ENCODE data around the gene SYK.

SYK gene

DNA sequence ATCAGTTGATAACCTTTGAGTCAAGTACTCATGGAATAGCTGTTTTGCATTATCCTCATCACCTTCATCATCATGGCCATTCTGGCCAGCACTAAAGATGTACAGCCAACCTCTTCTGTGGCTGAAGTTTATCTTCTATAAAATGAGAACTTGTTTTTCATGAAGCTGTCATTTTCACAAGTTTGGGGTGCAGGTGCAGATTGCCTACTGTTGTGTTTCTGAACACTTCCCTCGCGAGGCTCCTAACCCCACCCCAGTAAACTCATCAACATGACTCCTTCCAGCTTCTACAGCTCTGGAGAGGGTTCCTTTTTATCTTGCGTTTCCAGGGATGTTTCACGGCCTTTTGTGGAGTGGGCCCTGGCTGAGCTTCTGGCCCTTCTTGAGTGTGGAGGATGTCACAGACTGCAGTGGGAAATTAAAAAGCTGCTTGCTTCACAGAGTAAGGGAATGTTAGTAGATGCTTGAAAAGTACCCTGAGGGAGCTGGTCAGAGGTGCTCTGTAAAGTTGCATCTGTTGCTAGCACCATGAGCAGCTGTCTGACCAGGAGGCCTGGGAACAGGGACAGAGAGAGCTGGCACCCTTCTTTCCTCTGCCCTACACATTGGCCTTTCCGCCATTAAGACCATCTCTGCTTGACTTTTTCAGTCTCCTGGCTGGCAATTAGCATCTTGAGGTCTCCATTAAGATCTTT is 24.9 kb downstream of the SYK start:
- DNase-seq: no peak

DNA sequence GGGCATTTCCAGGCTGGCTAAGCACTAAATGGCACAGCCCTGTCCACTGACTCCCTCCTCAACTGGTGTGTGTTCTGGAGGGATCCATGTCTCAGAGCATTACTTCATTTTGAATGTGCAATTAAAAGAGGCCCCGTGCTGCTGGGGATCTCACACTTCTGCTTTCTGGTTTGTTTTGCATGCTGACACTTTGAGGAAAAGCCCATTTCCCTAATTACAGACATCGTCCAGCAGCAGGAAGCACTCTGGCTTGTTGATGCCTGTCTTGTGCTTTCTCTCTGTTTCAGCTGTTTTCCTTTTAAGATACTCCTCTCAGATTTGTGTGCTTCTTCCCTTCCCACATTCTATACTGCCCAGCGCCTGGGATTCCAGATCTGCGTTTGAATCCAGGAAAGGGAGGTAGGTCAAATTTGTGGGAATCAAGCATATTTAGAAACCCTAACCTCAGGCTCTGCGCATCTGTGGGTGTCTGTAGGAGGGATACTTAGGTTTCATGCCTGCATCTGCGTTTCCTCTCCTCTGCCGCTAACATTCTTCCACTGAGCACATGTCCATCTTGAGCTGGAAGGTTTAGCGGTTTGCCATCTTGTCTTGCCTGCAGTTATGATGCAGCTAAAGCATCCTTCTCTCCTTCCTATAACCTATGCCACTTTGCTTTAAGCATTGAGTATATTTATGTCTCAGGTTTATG is 25.7 kb downstream of the SYK start:
- no peak for DNase-seq

DNA sequence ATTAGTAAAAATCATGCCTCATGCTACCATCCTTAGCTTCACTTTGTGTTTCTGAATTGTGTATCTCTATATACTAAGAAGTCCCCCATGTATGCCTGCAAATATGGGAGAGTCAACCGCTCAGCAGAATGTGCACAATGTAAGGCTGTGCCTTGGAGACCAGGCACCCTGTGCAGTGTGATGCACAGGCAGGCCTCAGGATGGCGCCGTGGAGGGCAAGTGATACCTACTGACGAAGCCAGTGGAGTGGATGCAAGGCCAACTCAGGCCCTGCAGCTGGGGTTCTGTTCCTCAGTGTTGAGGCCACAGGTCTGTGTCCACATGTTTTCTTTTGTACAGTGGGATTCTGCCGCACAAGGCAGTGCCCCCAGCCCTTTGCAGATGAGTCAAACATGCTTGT is 28.4 kb downstream of the SYK start:
- no peak for DNase-seq

DNA sequence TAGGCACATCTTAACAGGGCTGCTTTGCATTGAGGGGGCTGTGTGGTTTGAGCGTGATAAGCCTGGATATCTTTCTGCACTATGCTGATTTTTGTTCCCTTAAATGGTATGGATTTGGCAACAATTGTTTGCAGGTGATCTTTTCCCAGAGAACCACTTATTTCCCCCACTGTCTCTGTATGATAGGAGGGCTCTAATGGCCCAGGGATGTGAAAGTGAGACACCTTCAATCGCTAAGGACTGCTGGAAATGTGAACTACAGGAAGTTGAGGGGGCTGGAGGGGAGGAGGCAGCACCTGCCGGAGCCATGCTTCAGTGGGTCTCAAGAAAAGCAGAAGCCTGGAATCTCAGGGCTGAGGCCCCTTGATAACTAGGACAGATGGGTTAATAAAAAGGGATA is 29.4 kb downstream of the SYK start:
- DNase-seq: peak; percentile 93

DNA sequence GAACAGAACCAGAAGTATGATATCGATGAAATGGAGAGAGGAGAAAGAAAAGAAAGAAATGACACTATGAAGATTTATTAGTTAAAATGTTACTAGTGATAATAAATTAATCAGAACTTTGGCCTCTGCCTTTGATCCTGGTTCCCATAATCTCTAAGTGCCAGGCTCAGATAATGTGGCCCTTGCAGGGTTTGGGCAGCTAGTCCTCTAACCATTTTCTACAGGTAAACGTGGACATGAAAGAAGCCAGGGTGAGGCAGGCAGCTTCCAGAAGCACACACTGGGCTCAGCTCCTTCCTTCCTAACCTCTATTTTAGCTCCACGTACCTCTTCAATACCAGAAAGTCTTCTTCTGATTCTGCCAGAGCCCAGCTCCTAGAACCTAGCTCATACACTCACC is 30.6 kb downstream of the SYK start:
- no peak for DNase-seq

DNA sequence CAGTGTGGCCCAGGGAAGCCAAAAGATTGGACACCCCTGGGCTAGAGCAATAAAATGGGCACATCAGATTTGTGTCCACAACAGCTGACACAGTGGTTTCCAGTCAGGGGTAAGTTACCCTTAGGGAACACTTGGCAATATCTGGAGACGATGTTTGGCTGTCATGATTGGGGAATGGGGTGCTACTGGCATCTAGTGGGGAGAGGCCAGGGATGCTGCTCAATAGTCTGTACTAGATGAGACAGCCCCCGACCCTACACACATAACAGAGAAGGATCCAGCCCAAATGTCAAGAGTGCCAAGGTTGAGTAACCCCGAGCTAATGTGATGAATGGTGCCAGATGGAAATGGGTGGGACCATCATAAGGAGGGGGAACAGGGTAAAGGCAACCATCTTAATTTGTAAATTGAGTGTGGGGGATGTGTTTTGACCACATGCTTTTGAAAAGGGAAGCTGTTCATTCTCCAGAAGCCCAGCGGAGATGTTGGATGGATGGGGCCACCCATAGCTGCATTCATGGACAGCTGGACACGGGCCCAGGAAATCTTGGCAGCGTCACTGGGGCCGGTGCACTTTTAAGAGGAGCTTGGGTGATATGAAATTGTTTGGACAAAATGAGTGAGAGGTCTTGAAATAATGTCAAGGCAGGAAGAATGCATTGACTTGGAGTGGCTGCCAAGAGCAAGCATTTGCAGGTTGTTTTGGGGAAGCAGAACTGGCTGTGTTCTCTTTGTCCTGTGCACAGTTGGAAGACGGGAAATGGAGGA is 33.4 kb downstream of the SYK start:
- peak; percentile 99 for DNase-seq

DNA sequence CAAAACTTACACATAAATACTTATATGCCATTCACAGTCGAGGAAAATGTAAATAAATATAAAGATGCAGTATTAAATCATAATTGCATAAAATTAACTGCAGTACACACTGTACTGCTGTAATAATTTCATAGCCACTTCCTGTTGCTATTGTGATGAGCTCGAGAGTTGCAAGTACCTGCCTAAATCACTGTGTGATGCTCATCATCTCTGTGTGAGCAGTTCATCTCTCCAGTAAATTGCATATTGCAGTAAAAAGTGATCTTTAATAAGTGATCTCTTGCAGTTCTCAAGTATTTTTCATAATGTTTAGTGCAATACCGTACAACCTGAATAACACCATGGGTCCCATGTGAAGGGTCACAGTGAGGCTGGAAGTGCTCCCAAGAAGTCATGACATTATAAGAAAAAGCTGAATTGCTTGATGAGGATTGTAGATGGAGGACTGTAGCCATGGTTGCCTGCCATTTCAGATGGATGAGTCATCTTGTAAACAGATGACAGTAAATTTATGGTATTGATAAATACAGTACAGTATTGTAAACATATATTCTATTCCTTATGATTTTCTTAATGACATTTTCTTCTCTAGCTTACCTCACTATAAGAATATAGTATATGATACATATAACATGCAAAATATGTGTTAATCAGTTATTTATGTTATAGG is 34.9 kb downstream of the SYK start:
- DNase-seq: no peak

DNA sequence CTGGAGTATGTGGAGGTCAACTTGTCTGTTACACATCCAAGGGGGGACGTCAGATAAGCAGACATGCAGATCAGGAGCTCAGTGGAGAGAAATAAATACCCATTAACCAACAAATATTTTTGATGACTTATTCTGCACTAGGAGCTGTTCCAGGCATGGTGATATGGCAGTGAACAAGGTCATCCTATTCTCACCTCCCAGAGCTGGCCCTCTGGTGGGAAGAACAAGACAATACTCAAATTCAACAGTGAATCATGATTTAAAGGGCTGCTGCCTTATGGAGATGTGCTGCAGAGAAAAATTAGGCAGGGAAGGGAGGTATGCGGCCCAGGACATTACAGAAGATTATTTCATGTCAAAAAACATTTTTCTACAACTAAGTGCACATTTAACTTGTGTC is 36.5 kb downstream of the SYK start:
- no peak for DNase-seq

DNA sequence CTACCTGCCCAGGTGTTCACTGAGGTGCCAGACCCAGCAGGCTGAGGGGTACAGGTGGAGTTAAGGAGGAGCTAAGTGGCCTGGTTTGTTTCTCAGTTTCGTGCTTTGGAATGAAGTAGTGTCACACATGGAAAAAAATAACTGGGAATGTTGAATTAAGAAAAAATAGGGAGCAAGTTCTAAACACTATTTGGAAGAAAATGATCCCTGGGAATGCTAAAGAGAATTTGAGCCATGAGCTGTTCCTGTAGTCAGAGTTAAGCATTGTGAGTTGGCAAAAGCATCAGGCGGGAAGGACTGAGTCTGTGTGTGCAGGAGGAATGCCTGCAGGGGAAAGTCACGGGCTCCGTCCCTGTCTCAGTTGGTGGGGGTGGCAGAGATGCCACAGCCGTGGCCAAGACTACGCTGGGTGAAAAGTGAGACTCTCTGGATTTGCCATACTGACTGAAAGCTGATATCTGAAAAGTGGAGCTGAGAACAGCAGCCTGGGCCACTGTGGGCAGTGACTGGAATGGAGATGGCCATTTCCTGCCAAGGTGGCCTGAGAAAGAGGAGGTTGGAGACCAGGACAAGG is 37.0 kb downstream of the SYK start:
- no peak for DNase-seq

DNA sequence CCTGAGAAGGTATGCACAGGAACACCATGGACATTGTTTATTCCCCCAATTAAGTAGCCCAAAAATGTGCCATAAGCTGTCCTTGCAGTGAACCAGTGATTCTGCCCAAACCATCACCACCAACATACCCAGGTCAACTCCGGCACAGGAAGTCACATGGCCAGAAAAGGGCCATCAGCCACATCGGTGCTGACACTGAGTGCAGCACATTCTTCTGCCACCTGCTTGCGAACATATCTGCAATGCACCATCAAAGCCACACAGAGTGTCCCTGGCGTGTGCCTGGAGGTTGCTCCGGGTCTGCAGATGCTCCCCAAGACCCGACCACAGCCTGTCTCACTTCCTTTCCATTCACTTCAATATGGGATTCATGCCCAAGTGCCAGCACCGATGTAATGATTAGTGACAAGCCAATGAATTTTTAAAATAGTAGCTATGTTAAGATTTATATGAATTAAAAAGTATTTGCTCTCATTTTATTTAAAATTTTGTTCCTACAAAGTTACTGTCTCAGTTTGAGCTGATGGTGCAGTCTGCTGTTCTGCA is 37.6 kb downstream of the SYK start:
- DNase-seq: no peak

DNA sequence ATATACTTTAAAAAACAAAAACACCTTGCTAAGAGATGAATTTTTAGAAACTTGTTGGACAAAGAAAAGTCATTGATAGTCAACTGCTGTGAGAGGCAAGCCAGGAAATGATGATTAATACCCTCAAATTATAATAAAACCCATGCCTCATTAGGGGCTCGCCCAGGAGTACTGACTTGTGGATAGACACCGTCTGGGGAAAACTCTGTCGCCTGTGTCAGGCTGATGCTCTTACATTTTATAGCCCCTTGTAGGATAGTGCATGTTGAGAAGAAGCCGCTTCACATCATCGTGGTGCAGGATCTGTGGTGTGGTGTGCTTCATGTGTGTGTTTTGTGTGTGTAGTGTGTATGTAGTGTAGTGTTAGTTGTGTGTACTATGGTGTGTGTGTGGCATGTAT is 39.1 kb downstream of the SYK start:
- no peak for DNase-seq

DNA sequence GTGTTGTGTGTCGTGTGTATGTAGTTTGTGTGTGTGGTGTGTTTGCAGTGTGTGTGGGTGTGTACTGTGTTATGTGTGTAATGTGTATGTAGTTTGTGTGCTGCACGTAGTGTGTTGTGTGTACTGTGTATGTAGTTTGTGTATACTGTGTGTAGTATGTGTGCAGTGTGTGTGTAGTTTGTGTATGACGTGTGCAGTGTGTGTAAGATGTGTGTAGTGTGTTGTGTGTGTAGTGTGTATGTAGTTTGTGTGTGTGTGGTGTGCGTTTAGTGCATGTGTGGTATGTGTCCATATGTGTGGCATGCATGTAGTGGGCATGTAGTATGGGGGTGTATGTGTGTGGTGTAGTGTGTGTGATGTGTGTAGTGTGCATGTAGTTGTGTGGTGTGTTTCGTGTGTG is 39.6 kb downstream of the SYK start:
- no peak for DNase-seq

DNA sequence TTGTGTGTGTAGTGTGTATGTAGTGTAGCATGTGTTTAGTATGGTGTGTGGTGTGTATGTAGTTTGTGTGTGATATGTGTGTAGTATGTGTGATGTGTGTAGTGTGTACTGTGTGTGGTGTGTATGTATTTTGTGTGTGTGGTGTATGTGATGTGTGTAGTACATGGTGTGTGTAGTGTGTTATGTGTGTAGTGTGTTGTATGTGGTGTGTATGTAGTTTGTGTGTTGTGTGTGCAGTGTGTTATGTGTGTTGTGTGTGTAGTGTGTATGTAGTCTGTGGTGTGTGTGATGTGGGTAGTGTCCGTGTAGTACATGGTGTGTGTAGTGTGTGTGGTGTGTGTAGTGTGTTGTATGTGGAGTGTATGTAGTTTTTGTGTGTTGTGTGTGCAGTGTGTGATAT is 40.0 kb downstream of the SYK start:
- DNase-seq: no peak

DNA sequence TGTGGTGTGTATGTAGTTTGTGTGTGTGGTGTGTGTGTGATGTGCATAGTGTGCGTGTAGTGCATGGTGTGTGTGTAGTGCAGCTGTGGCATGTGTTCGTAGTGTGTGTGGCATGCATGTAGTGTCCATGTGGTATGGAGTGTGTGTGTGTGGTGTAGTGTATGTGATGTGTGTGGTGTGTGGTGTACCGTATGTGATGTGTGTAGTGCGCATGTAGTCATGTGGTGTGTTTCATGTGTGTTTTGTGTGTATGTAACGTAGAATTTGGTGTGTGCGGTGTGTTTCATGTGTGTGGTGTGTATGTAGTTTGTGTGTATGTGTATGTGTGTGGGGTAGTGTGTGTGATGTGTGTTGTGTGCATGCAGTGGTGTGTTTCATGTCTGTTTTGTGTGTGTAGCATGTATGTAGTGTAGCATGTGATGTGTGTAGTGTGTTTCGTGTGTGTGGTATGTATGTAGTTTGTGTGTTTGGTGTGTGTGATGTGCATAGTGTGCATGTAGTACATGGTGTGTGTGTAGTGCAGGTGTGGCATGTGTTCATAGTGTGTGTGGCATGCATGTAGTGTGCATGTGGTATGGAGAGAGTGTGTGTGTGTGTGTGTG is 40.7 kb downstream of the SYK start:
- DNase-seq: no peak

DNA sequence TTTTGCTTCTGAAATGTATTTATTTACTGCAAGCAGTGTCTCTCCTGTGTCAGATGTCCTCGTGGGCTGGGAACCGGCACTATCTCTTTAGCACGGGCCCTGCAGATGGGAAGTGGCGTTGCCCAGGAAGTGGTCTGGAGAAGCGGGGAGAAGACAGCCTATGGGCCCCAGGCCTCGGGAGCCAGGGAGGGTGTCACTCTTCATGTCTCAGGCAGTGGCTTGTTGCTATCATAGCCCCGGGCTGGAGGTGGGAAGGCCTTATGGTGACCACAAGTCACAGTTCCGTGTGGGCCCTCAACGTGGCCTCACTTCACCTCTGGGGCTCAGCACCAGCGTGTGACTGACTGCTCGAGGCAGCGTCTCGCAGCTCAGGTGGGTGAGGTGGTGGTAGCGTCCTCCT is 41.4 kb downstream of the SYK start:
- DNase-seq: no peak

DNA sequence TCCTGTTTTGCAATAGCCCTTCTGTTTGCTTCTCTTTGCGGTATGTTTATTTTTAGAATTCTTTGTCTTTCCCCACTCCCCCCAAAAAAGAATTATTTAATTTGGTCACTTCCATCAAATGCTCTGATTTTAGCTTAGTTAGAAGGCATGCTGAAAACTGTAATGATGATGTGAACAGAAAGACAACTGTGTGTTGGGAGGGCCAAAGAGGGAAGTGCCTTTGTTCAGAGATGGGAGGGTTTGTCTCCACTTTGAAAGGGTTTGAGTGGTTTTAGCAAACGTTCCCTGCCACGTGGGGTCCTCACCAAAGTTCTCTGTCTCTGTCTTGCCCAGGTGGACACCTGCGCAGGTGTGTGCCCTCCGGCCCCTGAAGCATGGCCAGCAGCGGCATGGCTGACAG is 41.9 kb downstream of the SYK start:
- no peak for DNase-seq

DNA sequence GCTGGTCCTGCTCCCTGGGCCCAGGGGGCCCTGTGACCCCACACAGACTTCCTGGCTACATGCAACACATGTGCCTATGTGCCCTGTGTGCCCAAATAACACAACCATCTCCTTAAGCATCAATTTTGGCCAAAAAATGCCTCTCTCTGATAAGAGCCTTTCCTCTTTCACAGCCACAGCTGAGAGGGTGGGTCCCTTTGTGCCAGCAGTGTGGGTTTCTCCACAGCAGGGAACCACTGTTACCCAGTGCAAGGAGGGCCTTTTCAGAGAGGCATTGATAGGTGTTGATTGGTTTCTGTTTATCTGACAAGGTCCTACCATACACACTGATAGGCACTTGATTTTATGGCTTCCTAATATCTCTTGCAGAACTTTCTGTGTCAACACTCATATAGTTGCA is 42.7 kb downstream of the SYK start:
- no peak for DNase-seq

DNA sequence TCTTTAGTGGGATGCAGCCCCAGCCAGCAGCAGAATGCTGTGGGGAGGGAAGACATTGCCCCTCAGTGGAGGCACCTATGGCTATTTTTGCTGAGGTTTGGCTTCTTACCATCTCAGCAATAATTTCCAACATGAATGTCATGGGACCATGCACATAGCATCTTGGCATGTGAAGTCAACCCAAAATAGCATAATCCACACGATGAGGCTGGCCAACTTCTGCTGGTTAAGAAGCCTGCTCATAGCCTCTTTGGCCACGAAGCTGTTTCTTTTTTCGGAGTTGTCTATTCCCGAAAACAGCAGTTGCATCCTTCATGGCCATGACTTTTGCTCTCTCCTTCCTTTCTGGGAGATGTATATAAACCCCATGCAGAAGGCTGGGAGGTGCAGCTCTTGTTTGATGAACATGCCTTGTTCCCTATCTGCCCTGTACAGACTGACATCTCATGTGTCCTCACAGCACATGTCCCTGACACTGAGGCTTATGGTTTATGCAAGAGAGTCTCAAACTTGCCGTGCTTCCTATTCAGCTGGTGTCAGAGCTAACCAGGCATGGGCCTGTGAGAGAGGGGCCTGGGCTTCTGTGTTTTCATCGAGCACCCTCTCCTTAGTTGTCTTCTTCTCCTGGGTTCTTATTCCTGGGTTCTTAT is 45.3 kb downstream of the SYK start:
- DNase-seq: no peak

DNA sequence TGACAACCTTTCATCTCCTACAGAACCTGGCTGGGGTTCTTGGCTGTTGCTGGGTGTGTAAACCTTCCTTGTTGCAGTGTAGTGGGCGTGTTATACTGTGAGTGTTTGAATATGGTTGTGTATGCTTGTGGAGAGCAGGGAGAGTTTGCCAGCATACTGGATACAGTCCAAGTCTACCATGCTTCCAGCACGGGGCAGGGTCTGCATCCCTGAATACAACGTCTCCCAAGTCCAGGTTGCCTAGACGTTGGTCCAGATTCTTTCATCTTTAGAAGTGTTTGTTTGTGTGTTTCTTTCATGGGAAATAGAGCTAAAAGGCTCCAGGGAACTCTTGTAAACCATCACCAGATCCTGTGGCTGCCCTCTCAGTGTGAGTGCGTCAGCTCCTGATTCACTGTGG is 46.4 kb downstream of the SYK start:
- no peak for DNase-seq

DNA sequence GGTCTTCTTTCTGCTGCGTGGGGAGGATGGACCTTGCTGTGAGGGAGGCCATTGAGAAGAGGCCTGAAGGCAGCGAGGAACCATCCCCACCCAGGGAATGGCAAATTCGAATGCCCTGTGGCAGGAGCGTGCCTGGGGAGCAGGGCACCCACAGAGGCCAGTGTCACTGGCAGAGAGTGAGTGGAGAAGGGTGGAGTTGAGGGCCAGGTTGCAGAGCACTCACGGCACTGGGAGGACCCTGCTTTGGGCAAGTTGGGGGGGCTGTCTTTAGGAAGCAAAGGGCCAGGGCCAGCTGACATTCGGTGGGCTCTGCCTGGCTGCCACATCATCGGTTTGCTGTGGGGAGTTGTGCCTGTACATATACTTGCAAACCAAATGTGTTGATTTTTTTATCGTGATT is 47.2 kb downstream of the SYK start:
- no peak for DNase-seq

DNA sequence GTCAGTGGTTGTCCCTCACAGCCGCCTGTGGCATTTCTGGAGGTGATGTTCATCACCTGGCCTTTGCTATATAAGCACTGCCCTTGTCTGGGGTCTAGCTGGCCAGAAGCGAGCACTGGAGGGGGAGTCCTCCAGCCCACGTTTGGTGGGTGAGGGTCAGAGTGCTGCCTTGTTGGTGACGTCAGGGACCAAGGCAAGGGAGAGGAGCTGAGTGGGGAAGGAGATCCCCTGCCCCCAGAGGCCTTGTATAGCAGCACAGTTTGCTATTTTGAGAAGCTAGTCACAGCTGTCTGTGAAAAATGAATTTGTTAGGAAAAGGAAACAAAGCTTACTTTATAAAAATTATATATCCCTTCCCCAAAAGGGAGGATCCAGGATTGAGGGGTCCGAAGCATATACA is 49.8 kb downstream of the SYK start:
- DNase-seq: no peak

DNA sequence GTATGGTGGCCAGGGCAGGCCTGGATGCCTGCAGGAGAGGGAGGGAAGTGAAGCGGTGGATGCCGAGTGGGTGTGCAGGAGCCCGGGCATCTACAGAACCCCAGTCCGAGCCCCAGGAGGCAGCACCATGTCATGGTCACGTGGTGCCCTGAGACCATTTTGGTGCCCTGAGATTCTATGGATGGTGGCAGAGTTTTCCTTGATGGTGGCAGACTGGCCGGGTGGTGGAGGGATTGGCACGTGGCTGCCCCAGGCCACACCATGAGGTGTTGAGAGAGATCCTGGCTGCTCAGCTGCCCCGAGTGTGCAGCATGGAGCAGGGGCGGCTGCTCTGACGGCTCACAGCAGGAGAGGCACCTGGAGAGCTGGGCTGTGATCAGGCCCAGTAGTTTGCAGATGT is 52.3 kb downstream of the SYK start:
- no peak for DNase-seq
